Measurements from ENCODE around the gene PGGHG. TPM values are rescaled to one million over a fixed set of nuclear protein-coding genes. Genes with fewer than 3 reads are reported as not detected.

The PGGHG gene
- total and polyA plus RNA-seq, 10 of the 15 experiments (the other 5 are each of a cell fraction or from before 2014, with no cell fraction given): 0.10 to 8.3 (median 1.8) TPM

DNA sequence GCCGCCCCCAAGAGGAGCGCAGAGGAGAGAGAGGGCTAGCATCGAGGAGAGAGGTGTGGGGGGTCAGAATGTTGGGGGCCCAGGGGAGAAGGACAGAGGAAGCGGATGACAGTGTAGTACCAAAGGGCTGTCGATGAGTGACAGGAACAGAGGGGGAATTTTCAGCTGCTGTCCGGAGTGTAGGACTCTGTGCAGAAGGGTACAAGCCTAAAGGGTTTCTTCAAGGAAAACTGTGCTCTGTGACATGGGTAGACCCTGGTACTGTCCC lies 16.1 kb upstream of the PGGHG start:
- intact Hi-C loops (cut with micrococcal nuclease; ENCODE audit: unreplicated experiment): no loop called here
- POLR2A ChIA-PET: interaction anchor here (0.7 kb wide), 1 partner anchor 65 kb away, joined by 6 read pairs; no protein-coding TSS in a partner anchor

More for the DNA sequence above, 16.1 kb upstream of the PGGHG start:
- no peak for FAIRE-seq
- in situ Hi-C loops (cut with MboI): no loop called here
- no peak for DNase-seq (ENCODE audit: low read depth, low spot score)
- BruUV-seq (replicated peaks): no TSS peak
- no peaks in the 10 kb centered on the region for H4K20me1 ChIP-seq (ENCODE audit: control insufficient read depth, insufficient read depth)
- peaks cover 3% of the 10 kb centered on the region for H3K79me2 ChIP-seq (ENCODE audit: control insufficient read depth, insufficient read depth, low read length)
- no peaks in the 10 kb centered on the region for H3K36me3 ChIP-seq (ENCODE audit: control insufficient read depth in 2 of 2, insufficient read depth in 2 of 2, low read length in 1 of 2)
- no peak overlapping the region for H3K9ac ChIP-seq (ENCODE audit: control insufficient read depth, insufficient read depth, low read length)
- no peak overlapping the region for H3K27ac ChIP-seq (ENCODE audit: control insufficient read depth, insufficient read depth)
- CTCF ChIA-PET: no interaction called here
- no peak overlapping the region for H3K4me2 ChIP-seq (ENCODE audit: control insufficient read depth, insufficient read depth)
- TF ChIP-seq NR2C2 (IDR thresholded peaks at IDR 0.05; ENCODE audit: borderline replicate concordance, control insufficient read depth, insufficient read length, low read depth) (no peak), RB1 (IDR thresholded peaks at IDR 0.05; ENCODE audit: borderline replicate concordance) (no peak), IKZF1 (conservative IDR thresholded peaks at IDR 0.05) (no peak), LARP7 (IDR thresholded peaks at IDR 0.05) (no peak), KLF5 (IDR thresholded peaks at IDR 0.05; ENCODE audit: partially characterized antibody) (no peak), RUNX3 (IDR thresholded peaks at IDR 0.05; ENCODE audit: low read length) (no peak), POLR2AphosphoS5 (IDR thresholded peaks at IDR 0.05; ENCODE audit: low read length) (no peak), NR2F1 (conservative IDR thresholded peaks at IDR 0.05) (no peak), EZH2 (IDR thresholded peaks at IDR 0.05; ENCODE audit: borderline replicate concordance, control insufficient read depth, low read depth, low read length) (no peak), CHD4 (IDR thresholded peaks at IDR 0.05) (no peak), POU2F2 (IDR thresholded peaks at IDR 0.05; ENCODE audit: borderline replicate concordance, low read depth, low read length) (no peak), MTA2 (IDR thresholded peaks at IDR 0.05; ENCODE audit: low read depth) (no peak), YBX1 (IDR thresholded peaks at IDR 0.05) (no peak), ASH2L (IDR thresholded peaks at IDR 0.05; ENCODE audit: borderline replicate concordance, low read depth) (no peak), CREM (IDR thresholded peaks at IDR 0.05; ENCODE audit: low read depth) (no peak)
- TF ChIP-seq, protein P1, sequence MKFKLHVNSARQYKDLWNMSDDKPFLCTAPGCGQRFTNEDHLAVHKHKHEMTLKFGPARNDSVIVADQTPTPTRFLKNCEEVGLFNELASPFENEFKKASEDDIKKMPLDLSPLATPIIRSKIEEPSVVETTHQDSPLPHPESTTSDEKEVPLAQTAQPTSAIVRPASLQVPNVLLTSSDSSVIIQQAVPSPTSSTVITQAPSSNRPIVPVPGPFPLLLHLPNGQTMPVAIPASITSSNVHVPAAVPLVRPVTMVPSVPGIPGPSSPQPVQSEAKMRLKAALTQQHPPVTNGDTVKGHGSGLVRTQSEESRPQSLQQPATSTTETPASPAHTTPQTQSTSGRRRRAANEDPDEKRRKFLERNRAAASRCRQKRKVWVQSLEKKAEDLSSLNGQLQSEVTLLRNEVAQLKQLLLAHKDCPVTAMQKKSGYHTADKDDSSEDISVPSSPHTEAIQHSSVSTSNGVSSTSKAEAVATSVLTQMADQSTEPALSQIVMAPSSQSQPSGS (IDR thresholded peaks at IDR 0.05; ENCODE audit: low read length): no peak
- no peak overlapping the region for H2AFZ ChIP-seq (ENCODE audit: control insufficient read depth, low read depth, low read length)
- ATAC-seq: no peak
- RAD21 ChIA-PET (ENCODE audit: unreplicated experiment): no interaction called here
- 93% methylated on average over 6 of the region's 6 CpGs for WGBS (ENCODE audit: insufficient coverage, insufficient replicate concordance, low lambda C conversion rate, missing lambda C conversion rate)
- no peaks in the 10 kb centered on the region; the same call in 2 of the 3 replicates for H3K9me3 ChIP-seq (replicated peaks; ENCODE audit: control insufficient read depth, insufficient read depth, low read length)
- SMC1A ChIA-PET (ENCODE audit: uncharacterized antibody, unreplicated experiment): no interaction called here
- H3K27me3 ChIP-seq (replicated peaks in 1 of 2; ENCODE audit: control insufficient read depth in 2 of 2, insufficient read depth in 2 of 2, low read length in 1 of 2): no peaks in the 10 kb centered on the region; a peak in 2 of 4 replicates
- H3K4me1 ChIP-seq (ENCODE audit: control insufficient read depth, insufficient read depth, low read length): peaks cover 13% of the 10 kb centered on the region
- H3K4me3 ChIP-seq: no peak overlapping the region

Data from GM12878 (cell line).